Airway epithelial cell (primary cell): Measurements from ENCODE around the gene TSKU. TPM values are rescaled to one million over a fixed set of nuclear protein-coding genes. Genes with fewer than 3 reads are reported as not detected.

Experiments
- total RNA-seq: library from RNA; depleted of rRNA; stranded (reverse); fragments of >200 nt; gene quantifications from 2 replicates; pipeline ENCODE4 v1.2.3, GENCODE V29; 2015

TSKU gene, protein sequence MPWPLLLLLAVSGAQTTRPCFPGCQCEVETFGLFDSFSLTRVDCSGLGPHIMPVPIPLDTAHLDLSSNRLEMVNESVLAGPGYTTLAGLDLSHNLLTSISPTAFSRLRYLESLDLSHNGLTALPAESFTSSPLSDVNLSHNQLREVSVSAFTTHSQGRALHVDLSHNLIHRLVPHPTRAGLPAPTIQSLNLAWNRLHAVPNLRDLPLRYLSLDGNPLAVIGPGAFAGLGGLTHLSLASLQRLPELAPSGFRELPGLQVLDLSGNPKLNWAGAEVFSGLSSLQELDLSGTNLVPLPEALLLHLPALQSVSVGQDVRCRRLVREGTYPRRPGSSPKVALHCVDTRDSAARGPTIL
- total RNA-seq, result 29.4 and 50.4 TPM in 2 replicates

DNA sequence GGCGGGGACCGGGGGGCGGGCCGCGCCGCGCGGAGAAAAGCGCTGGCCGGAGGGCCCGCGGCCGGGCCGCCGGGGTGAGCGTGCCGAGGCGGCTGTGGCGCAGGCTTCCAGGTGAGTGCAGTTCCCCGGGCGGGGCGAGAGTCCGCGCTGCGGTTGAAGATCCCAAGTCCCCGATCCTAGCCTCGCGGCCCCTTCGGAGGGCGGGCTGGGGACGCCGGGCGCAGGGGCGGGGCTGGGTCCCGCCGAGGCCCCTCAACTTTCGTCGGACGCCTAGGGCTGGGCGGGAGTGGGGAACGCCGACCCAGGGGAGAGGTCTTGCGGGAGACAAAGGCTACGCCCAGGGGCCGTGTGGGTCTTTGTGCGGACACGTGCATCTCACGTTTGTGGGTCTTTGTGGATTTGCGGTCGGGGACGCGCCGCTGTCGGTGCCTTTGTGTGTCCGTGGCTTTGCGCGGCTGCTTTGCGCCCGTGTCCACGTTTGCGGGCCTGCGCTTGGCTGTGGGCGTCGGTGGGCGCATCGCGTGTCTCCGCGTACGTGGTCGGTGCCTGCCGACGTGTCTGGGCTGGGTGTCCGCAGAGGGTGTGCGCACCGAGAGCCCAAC lies at the start of gene TSKU:
Gene TSKU (plus strand): TSS at position 63 of the 602 bp plus-strand sequence. CDS start 12,261 bp downstream, outside the sequence.

Other genes with a start within 250 kb of the TSKU start
- 0.05 TPM in 1 of 2 replicates, not detected in the other for gene LRRC32, start 112.6 kb upstream of the TSKU start, total RNA-seq
- gene ACER3, start 77.6 kb downstream of the TSKU start, total RNA-seq, result 6.1 and 11.9 TPM in 2 replicates